NCI-H2029 (cell line): Measurements from ENCODE around the gene MEIOC.

Experiments
- DNase-seq: peaks from one replicate; lab custom pipeline; 2025; lab: John Stamatoyannopoulos, UW

MEIOC gene

DNA sequence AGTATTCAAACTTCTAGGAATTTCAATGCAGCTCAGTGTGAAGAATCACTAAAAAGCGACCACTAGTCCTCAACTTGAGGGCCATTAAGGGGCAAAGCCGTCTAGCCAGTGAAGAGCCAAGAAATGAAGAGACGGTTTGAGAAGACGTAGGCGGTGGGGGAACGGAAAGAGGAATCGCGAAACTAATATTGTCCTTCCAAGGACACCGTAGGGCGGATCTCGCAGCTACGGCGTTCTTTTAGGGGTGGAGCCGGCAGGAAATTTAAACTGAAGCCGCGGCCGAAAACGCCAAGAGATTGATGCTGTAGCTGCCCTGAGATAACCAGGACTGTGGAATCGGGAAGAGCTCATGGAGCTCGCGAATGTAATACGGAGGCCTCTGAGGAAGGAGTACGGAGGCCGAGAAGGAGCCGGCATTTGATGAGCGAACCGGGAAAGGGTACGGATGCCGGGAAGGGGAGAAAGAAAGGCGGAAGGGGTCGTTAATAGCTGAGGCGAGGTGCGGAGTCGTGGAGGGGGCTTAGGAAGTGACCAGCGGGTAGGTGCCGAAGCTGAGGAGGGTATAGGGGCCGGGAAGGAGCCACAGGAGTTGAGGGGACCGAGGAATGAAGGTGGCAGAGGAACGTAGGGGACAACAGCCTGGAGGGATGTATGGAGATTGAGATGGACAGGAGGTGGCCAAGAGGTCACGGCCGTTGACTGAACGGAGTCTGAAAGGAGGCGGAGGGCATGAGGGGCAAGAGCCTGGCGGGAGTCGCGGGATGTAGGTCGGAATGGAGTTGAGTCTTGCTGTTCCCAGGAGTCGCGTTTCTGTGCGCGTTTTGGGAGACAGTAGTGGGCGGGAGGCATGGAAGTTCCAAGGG, 52.4 kb downstream of the MEIOC start, which contains the start of gene DBF4B:
DBF4B (plus strand) TSS at position 265 of the 863 bp plus-strand sequence; CDS start at position 421, 156 bp downstream.
- peak; percentile 69 for DNase-seq

DNA sequence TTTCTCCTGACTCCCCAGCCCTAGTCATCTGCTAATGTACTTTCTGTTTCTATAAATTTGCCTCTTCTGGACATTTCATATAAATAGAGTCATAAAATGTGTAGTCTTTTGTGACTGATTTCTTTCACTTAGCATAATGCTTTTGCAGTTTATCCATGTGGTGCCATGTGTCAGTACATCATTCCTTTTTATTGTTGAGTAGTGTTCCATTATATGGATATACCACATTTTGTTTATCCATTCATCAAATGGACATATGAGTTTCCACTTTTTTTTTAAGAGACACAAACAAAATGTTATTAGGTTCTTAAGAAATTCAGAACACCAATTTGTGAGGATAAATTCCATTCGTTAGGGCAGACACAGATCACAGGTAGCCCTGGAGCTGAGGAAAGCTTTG, 63.2 kb downstream of the MEIOC start:
- DNase-seq: no peak

DNA sequence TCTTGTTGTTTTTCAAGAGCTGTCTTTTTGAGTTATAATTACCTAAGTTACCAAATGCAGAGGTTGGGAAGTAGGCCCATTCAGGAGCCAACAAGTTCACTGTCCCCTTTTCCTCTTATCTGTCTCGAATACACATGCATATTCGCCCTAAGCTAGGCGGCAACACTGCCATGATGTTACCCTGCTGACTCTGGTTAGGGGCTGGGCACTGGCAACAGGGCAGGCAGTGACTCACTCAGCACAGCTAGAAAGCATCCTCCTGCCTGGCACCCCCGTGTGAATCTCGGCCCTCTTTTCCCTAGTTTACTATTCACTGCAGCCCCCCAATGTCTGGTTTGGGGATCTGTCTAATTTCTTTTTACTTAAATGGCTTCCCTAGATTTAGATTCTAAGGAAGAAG, 66.0 kb downstream of the MEIOC start:
- DNase-seq: no peak
